DMS114 treated with DMSO at 0.1 percent for 48 hours (cell line): Measurements from ENCODE around the gene DLG2.

Experiments
- DNase-seq: peaks from one replicate; lab custom pipeline; 2025; ENCODE audit not compliant: unreplicated experiment; lab: John Stamatoyannopoulos, UW

DLG2 gene

GRCh38 chr11:83827940-83828554 is 1799.1 kb downstream of the DLG2 start:
- DNase-seq, result peak; percentile 10

GRCh38 chr11:83827520-83827919 is 1799.6 kb downstream of the DLG2 start:
- DNase-seq, result no peak

GRCh38 chr11:83826078-83826477 is 1801.1 kb downstream of the DLG2 start:
- DNase-seq, result no peak

GRCh38 chr11:83823461-83824025 is 1803.6 kb downstream of the DLG2 start:
- no peak for DNase-seq

- DNase-seq, result peak; percentile 42
These were observed 1807.1 kb downstream of the DLG2 start for GRCh38 chr11:83819931-83820549.

- DNase-seq, result no peak
These were observed 1808.8 kb downstream of the DLG2 start for GRCh38 chr11:83818349-83818748.

- DNase-seq, result peak; percentile 25
These were observed 1810.5 kb downstream of the DLG2 start for GRCh38 chr11:83816572-83817187.

GRCh38 chr11:83815736-83816135 is 1811.4 kb downstream of the DLG2 start:
- DNase-seq, result no peak

- no peak for DNase-seq
These were observed 1813.8 kb downstream of the DLG2 start for GRCh38 chr11:83813296-83813695.

- DNase-seq, result no peak
These were observed 1817.9 kb downstream of the DLG2 start for GRCh38 chr11:83809274-83809673.

- no peak for DNase-seq
These were observed 1825.3 kb downstream of the DLG2 start for GRCh38 chr11:83801799-83802198.

- no peak for DNase-seq
These were observed 1833.8 kb downstream of the DLG2 start for GRCh38 chr11:83793310-83793709.

GRCh38 chr11:83791557-83791956 is 1835.6 kb downstream of the DLG2 start:
- no peak for DNase-seq

- DNase-seq, result no peak
These were observed 1841.2 kb downstream of the DLG2 start for GRCh38 chr11:83785942-83786341.

- DNase-seq, result no peak
These were observed 1842.7 kb downstream of the DLG2 start for GRCh38 chr11:83784419-83784818.

GRCh38 chr11:83782329-83782728 is 1844.8 kb downstream of the DLG2 start:
- DNase-seq, result no peak

- DNase-seq, result no peak
These were observed 1847.3 kb downstream of the DLG2 start for GRCh38 chr11:83779876-83780275.

GRCh38 chr11:83778596-83778995 is 1848.5 kb downstream of the DLG2 start:
- DNase-seq, result no peak

GRCh38 chr11:83773950-83774880 is 1852.9 kb downstream of the DLG2 start:
- no peak for DNase-seq

GRCh38 chr11:83768489-83768888 is 1858.7 kb downstream of the DLG2 start:
- DNase-seq, result no peak

GRCh38 chr11:83766932-83767331 is 1860.2 kb downstream of the DLG2 start:
- no peak for DNase-seq
